Bone marrow (tissue), 2 donors: Measurements from ENCODE around the gene HMX2.
A peak's percentile ranks its signal among the peaks of the same experiment; 100 is the strongest.

Experiments used
- DNase-seq, 2 donors: peaks; one replicate each; lab custom pipeline; 2025; lab: John Stamatoyannopoulos, UW

Gene HMX2

GRCh38 chr10:123147635-123148413 is at the start of gene HMX2:
Gene HMX2, plus strand, starts transcription at chr10:123148136. Its CDS starts 243 bp downstream, at chr10:123148379.
- no peak for DNase-seq

- DNase-seq: no peak
Measured at GRCh38 chr10:123100030-123100762, 47.7 kb upstream of the HMX2 start.

- DNase-seq: no peak
Measured at GRCh38 chr10:123101872-123102271, 46.1 kb upstream of the HMX2 start.

- DNase-seq: no peak
Measured at GRCh38 chr10:123102673-123103072, 45.3 kb upstream of the HMX2 start.

- DNase-seq: no peak
Measured at GRCh38 chr10:123103944-123104343, 44.0 kb upstream of the HMX2 start.

GRCh38 chr10:123109466-123109865 is 38.5 kb upstream of the HMX2 start:
- no peak for DNase-seq

- DNase-seq: no peak
Measured at GRCh38 chr10:123117644-123118417, 30.1 kb upstream of the HMX2 start.

GRCh38 chr10:123119081-123119480 is 28.9 kb upstream of the HMX2 start:
- DNase-seq: no peak

GRCh38 chr10:123126246-123126645 is 21.7 kb upstream of the HMX2 start:
- DNase-seq: no peak

- no peak for DNase-seq
Measured at GRCh38 chr10:123129618-123130271, 18.2 kb upstream of the HMX2 start.

GRCh38 chr10:123132576-123133477 is 15.1 kb upstream of the HMX2 start:
- DNase-seq: peak; percentile 48 to 77

GRCh38 chr10:123133541-123134342 is 14.2 kb upstream of the HMX2 start:
- no peak for DNase-seq

GRCh38 chr10:123134343-123134914 is 13.5 kb upstream of the HMX2 start:
- DNase-seq: no peak

- DNase-seq: no peak
Measured at GRCh38 chr10:123134915-123135414, 13.0 kb upstream of the HMX2 start.

GRCh38 chr10:123135415-123136141 is 12.4 kb upstream of the HMX2 start, which contains the start of gene HMX3:
Gene HMX3, plus strand, starts transcription at chr10:123135970. Its CDS starts 81 bp downstream, at chr10:123136051.
- DNase-seq: no peak

- no peak for DNase-seq
Measured at GRCh38 chr10:123136221-123136805, 11.6 kb upstream of the HMX2 start.

GRCh38 chr10:123136806-123137642 is 10.9 kb upstream of the HMX2 start:
- peak in 1 of 2 donors; percentile 63 for DNase-seq
